ENCODE measurements around the gene ACTMAP.
"Not testable (repeated sequence)": the region's sequence is repeated elsewhere in the genome, so short reads cannot be mapped to it uniquely, and the experiment has no call there.

The ACTMAP gene

DNA sequence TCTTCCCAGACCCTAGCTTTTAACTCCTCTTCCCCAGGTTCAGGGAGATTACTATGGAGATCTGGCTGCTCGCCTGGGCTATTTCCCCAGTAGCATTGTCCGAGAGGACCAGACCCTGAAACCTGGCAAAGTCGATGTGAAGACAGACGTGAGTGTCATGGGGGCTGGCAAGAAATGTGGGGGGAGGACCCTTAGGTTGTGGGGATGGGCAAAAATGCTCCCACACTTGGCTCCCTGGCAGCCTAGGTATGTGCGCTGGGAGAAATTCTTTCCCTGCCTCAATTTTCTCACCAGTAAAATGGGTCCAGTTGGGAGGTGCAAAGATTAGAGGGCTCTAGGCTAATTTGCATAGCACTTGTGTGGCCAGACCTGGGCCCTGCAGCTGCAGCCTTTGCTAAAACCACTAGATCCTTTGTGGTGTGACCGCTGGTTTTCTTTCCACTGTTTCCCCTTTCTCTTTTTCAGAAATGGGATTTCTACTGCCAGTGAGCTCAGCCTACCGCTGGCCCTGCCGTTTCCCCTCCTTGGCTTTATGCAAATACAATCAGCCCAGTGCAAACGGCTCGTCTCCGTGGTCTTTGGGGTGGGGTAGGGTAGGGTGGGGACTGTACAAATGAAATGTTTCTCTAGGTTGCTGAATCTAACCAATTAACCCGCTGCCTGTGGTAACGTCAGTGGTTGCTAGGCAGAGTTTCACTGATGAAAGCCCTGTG, 26.8 kb upstream of the ACTMAP start:
- Histone ChIP-seq H3K4me1 (ENCODE audit: control insufficient read depth in 5 of 5, insufficient read depth in 5 of 5, low read length in 5 of 5) (peaks cover 9 to 22% (median 20%) of the 10 kb centered on the region in 5 donors), H3K4me3 (ENCODE audit: low read depth in 1 of 5, low read length in 5 of 5) (peak overlapping the region; percentile 77 to 98 (median 87))

DNA sequence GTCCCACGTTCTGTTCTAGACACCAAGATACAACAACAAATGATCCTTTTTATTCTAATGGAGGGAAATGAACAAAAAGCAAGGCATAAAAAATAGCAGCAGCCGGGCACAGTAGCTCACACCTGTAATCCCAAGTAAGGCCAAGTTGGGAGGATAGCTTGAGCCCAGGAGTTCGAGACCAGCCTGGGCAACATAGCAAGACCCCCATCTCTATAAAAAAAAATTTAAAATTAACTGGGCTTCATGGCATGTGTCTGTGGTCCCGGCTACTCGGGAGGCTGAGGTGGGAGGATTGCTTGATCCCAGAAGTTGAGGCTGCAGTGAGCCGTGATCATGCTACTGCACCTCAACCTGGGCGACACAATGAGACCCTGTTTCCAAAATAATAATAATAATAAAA, 26.1 kb upstream of the ACTMAP start:
- no peak overlapping the region for H3K9ac ChIP-seq (ENCODE audit: low read length in 5 of 5)

More for the DNA sequence above, 26.8 kb upstream of the ACTMAP start:
- Histone ChIP-seq H3K27me3 (ENCODE audit: control insufficient read depth in 5 of 5, insufficient read depth in 4 of 5, low read length in 5 of 5) (no peaks in the 10 kb centered on the region), H3K9me3 (ENCODE audit: control insufficient read depth in 5 of 5, low read length in 5 of 5) (no peaks in the 10 kb centered on the region), H3K36me3 (ENCODE audit: control insufficient read depth in 5 of 5, insufficient read depth in 5 of 5, low read length in 5 of 5) (peaks cover 0 to 6% (median 1%) of the 10 kb centered on the region in 5 donors), H3K9ac (ENCODE audit: low read length in 5 of 5) (peak overlapping the region; percentile 38 to 93 (median 79)), H3K27ac (ENCODE audit: low read depth, low read length) (peak overlapping the region; percentile 92)

DNA sequence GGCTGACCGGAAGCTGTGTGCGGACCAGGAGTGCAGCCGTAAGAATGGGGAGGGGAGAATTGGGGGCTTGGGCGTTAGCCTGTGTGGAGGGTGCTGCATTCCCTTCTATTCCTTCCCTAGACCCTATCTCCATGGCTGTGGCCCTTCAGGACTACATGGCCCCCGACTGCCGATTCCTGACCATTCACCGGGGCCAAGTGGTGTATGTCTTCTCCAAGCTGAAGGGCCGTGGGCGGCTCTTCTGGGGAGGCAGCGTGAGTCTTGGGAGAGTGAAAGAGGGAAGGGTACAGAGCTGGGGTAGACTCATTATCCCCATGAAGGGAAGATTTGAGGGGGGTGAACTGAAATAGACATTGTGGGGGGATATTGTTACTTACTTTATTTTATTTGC, 25.4 kb upstream of the ACTMAP start:
- no peak overlapping the region for H3K4me3 ChIP-seq (ENCODE audit: low read depth in 1 of 5, low read length in 5 of 5)
- peaks cover 9 to 22% (median 20%) of the 10 kb centered on the region in 5 donors for H3K4me1 ChIP-seq (ENCODE audit: control insufficient read depth in 5 of 5, insufficient read depth in 5 of 5, low read length in 5 of 5)
- no peak overlapping the region for H3K9ac ChIP-seq (ENCODE audit: low read length in 5 of 5)
- H3K9me3 ChIP-seq (ENCODE audit: control insufficient read depth in 5 of 5, low read length in 5 of 5) = no peaks in the 10 kb centered on the region
- H3K27ac ChIP-seq (ENCODE audit: low read depth, low read length) = no peak overlapping the region
- peaks cover 0 to 3% (median 0%) of the 10 kb centered on the region in 5 donors for H3K36me3 ChIP-seq (ENCODE audit: control insufficient read depth in 5 of 5, insufficient read depth in 5 of 5, low read length in 5 of 5)
- no peaks in the 10 kb centered on the region for H3K27me3 ChIP-seq (ENCODE audit: control insufficient read depth in 5 of 5, insufficient read depth in 4 of 5, low read length in 5 of 5)

More for the DNA sequence above, 26.1 kb upstream of the ACTMAP start:
- Histone ChIP-seq H3K27ac (ENCODE audit: low read depth, low read length) (no peak overlapping the region), H3K36me3 (ENCODE audit: control insufficient read depth in 5 of 5, insufficient read depth in 5 of 5, low read length in 5 of 5) (peaks cover 0 to 4% (median 0%) of the 10 kb centered on the region in 5 donors), H3K4me3 (ENCODE audit: low read depth in 1 of 5, low read length in 5 of 5) (no peak overlapping the region), H3K4me1 (ENCODE audit: control insufficient read depth in 5 of 5, insufficient read depth in 5 of 5, low read length in 5 of 5) (peaks cover 9 to 22% (median 20%) of the 10 kb centered on the region in 5 donors), H3K9me3 (ENCODE audit: control insufficient read depth in 5 of 5, low read length in 5 of 5) (no peaks in the 10 kb centered on the region), H3K27me3 (ENCODE audit: control insufficient read depth in 5 of 5, insufficient read depth in 4 of 5, low read length in 5 of 5) (no peaks in the 10 kb centered on the region)

DNA sequence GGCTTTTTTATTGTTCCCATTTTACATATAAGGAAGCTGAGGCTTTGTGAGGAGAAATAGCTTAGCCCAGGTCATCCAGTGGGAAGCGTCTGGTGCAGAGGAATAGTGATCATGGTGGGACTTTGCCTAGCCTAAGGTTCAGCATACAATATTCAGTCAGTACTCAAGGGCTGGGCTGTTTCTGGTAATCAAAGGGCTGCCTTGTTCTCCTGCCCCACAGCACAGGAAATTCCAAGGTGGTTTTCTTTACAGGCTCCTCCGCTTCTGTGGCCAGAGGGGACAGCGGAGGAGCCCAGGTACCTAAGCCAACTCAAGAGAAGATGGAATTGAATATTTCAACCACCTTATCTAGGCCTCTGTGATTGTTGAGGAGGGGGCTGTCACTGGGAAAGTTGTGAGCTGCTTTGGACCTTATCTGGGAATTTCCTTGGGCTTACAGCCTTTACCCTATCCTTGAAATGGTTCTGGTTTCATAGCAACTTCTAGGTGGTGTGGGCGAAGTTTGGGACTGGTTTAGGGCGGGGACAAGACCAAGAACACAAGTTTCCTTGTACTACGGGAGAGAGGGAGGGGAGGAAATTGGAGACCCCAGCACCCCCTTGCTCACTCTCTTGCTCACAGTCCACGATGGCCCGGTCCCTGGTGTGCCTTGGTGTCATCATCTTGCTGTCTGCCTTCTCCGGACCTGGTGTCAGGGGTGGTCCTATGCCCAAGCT, 24.8 kb upstream of the ACTMAP start, which contains the start of gene MIA:
MIA (plus strand) TSS at position 606 of the 716 bp plus-strand sequence; CDS start at position 628, 22 bp downstream.
- Histone ChIP-seq H3K9ac (ENCODE audit: low read length in 5 of 5) (no peak within 1 kb of the TSS), H3K27ac (ENCODE audit: low read depth, low read length) (no peak within 1 kb of the TSS), H3K9me3 (ENCODE audit: control insufficient read depth in 5 of 5, low read length in 5 of 5) (no peaks in the 10 kb centered on the region), H3K27me3 (ENCODE audit: control insufficient read depth in 5 of 5, insufficient read depth in 4 of 5, low read length in 5 of 5) (no peaks in the 10 kb centered on the region), H3K4me1 (ENCODE audit: control insufficient read depth in 5 of 5, insufficient read depth in 5 of 5, low read length in 5 of 5) (peaks cover 9 to 22% (median 20%) of the 10 kb centered on the region in 5 donors), H3K36me3 (ENCODE audit: control insufficient read depth in 5 of 5, insufficient read depth in 5 of 5, low read length in 5 of 5) (peaks cover 0 to 1% (median 0%) of the 10 kb centered on the region in 5 donors), H3K4me3 (ENCODE audit: low read depth in 1 of 5, low read length in 5 of 5) (no peak within 1 kb of the TSS)

DNA sequence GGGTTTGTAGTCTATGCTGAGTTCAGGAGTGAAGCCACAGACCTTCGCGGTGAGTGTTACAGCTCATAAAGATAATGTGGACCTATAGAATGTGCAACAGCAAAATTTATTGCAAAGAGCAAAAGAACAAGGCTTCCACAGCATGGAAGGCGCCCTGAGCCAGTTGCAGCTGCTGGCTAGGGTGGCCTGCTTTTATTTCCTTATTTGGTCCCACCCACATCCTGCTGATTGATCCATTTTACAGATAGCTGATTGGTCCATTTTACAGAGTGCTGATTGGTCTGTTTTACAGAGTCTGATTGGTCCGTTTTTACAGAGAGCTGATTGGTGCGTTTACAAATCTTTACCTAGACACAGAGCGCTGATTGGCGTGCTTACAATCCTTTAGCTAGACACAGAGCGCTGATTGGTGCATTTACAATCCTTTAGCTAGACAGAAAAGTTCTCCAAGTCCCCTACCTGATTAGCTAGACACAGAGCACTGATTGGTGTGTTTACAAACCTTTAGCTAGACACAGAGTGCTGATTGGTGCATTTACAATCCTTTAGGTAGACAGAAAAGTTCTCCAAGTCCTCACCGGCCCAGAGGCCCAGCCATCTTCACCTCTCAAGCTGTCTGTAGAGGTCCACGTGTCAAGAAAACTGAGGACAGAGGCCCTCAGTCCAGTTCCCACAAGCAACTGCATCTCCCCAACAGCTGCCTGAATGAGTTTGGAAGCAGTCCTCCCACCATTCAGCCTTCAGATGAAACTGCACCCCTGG, 21.0 kb upstream of the ACTMAP start:
- not testable (repeated sequence) for H3K36me3 ChIP-seq (ENCODE audit: control insufficient read depth in 5 of 5, insufficient read depth in 5 of 5, low read length in 5 of 5); H3K27ac ChIP-seq (ENCODE audit: low read depth, low read length); H3K4me1 ChIP-seq (ENCODE audit: control insufficient read depth in 5 of 5, insufficient read depth in 5 of 5, low read length in 5 of 5); H3K9ac ChIP-seq (ENCODE audit: low read length in 5 of 5); H3K27me3 ChIP-seq (ENCODE audit: control insufficient read depth in 5 of 5, insufficient read depth in 4 of 5, low read length in 5 of 5); H3K9me3 ChIP-seq (ENCODE audit: control insufficient read depth in 5 of 5, low read length in 5 of 5); H3K4me3 ChIP-seq (ENCODE audit: low read depth in 1 of 5, low read length in 5 of 5)

DNA sequence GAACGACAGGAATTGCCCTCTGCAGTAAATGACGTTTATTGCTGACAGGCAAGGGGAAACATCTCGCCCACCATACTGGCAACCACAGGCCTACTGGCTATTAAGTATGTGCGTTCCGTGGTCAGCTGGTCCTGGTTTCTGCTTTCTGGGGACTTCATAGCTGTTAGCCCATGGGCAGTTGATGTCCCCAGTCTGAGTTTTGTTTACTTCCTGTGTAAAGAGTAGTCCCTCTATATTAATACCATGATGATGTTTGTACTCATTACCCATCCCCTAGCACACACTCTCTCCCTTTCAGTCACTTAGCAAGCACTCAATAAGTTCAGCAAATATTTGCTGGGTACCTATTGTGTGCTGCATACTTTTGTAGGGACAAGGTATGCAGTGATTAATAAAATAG, 18.6 kb upstream of the ACTMAP start:
- H3K4me3 ChIP-seq (ENCODE audit: low read depth in 1 of 5, low read length in 5 of 5) = no peak overlapping the region
- H3K9me3 ChIP-seq (ENCODE audit: control insufficient read depth in 5 of 5, low read length in 5 of 5) = no peaks in the 10 kb centered on the region
- H3K9ac ChIP-seq (ENCODE audit: low read length in 5 of 5) = no peak overlapping the region
- no peaks in the 10 kb centered on the region for H3K27me3 ChIP-seq (ENCODE audit: control insufficient read depth in 5 of 5, insufficient read depth in 4 of 5, low read length in 5 of 5)
- H3K4me1 ChIP-seq (ENCODE audit: control insufficient read depth in 5 of 5, insufficient read depth in 5 of 5, low read length in 5 of 5) = peaks cover 0 to 9% (median 0%) of the 10 kb centered on the region in 5 donors
- H3K36me3 ChIP-seq (ENCODE audit: control insufficient read depth in 5 of 5, insufficient read depth in 5 of 5, low read length in 5 of 5) = peaks cover 4 to 26% (median 22%) of the 10 kb centered on the region in 5 donors
- no peak overlapping the region for H3K27ac ChIP-seq (ENCODE audit: low read depth, low read length)

DNA sequence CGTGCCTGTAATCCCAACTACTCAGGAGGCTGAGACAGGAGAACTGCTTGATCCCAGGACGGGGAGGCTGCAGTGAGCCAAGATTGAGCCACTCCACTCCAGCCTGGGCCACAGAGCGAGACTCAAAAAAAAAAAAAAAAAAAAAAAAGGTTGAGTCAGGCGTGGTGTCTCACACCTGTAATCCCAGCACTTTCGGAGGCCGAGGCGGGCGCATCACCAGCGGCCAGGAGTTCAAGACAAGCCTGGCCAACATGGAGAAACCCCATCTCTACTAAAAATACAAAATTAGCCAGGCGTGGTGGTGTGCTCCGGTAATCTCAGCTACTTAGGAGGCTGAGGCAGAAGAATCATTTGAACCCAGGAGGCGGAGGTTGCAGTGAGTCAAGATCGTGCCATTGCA, 16.1 kb upstream of the ACTMAP start:
- H3K4me3 ChIP-seq (ENCODE audit: low read depth in 1 of 5, low read length in 5 of 5); H3K27ac ChIP-seq (ENCODE audit: low read depth, low read length); H3K9me3 ChIP-seq (ENCODE audit: control insufficient read depth in 5 of 5, low read length in 5 of 5); H3K9ac ChIP-seq (ENCODE audit: low read length in 5 of 5); H3K27me3 ChIP-seq (ENCODE audit: control insufficient read depth in 5 of 5, insufficient read depth in 4 of 5, low read length in 5 of 5): not testable (repeated sequence)
- Histone ChIP-seq H3K36me3 (ENCODE audit: control insufficient read depth in 5 of 5, insufficient read depth in 5 of 5, low read length in 5 of 5) (peaks cover 4 to 51% (median 47%) of the 10 kb centered on the region in 5 donors), H3K4me1 (ENCODE audit: control insufficient read depth in 5 of 5, insufficient read depth in 5 of 5, low read length in 5 of 5) (peaks cover 0 to 16% (median 0%) of the 10 kb centered on the region in 5 donors)

DNA sequence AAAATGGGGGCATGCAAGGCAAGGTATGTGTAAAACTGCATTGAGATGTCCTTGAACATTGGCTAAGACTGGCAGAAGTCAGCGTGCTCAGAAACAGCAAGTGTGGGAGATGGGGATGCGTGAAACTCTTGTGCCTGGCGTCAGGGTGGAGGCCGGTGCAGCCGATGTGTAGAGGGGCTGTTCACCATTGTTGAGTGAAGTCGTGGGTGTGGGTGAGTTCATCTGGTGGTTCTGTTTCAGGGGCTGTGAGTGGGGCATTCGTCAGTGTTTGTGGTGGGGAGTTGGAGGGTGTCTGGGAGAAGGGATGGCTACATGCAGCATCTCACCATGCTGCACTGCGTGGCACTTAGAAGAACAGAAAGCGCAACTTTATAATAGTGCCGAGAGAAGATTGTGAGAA, 13.7 kb upstream of the ACTMAP start:
- Histone ChIP-seq H3K9me3 (ENCODE audit: control insufficient read depth in 5 of 5, low read length in 5 of 5) (no peaks in the 10 kb centered on the region), H3K4me3 (ENCODE audit: low read depth in 1 of 5, low read length in 5 of 5) (no peak overlapping the region)

DNA sequence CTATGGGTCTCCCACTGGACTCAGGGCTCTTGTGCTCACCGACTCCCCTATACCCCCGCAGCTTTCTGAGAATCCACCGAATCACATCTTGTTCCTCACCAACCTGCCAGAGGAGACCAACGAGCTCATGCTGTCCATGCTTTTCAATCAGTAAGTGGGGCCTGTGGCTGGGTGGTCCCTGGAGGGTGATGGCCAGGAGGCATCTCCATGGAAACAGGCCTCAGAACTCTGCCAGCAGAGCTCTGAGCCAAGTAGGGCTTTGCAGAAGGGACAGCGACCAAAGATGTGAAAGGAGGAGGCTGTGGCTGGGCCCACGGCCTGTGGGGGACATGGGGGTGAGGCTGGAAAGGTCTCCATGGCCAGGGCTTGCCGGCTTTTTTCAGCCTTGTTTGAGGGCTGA, 13.2 kb upstream of the ACTMAP start:
- H3K27me3 ChIP-seq (ENCODE audit: control insufficient read depth in 5 of 5, insufficient read depth in 4 of 5, low read length in 5 of 5) = no peaks in the 10 kb centered on the region
- peaks cover 11 to 78% (median 70%) of the 10 kb centered on the region in 5 donors for H3K36me3 ChIP-seq (ENCODE audit: control insufficient read depth in 5 of 5, insufficient read depth in 5 of 5, low read length in 5 of 5)
- H3K4me3 ChIP-seq (ENCODE audit: low read depth in 1 of 5, low read length in 5 of 5) = no peak overlapping the region
- H3K27ac ChIP-seq (ENCODE audit: low read depth, low read length) = no peak overlapping the region
- no peak overlapping the region for H3K9ac ChIP-seq (ENCODE audit: low read length in 5 of 5)
- H3K4me1 ChIP-seq (ENCODE audit: control insufficient read depth in 5 of 5, insufficient read depth in 5 of 5, low read length in 5 of 5) = peaks cover 0 to 24% (median 0%) of the 10 kb centered on the region in 5 donors
- no peaks in the 10 kb centered on the region for H3K9me3 ChIP-seq (ENCODE audit: control insufficient read depth in 5 of 5, low read length in 5 of 5)

More for the DNA sequence above, 13.7 kb upstream of the ACTMAP start:
- peaks cover 0 to 24% (median 0%) of the 10 kb centered on the region in 5 donors for H3K4me1 ChIP-seq (ENCODE audit: control insufficient read depth in 5 of 5, insufficient read depth in 5 of 5, low read length in 5 of 5)
- H3K27ac ChIP-seq (ENCODE audit: low read depth, low read length) = no peak overlapping the region
- peaks cover 11 to 75% (median 71%) of the 10 kb centered on the region in 5 donors for H3K36me3 ChIP-seq (ENCODE audit: control insufficient read depth in 5 of 5, insufficient read depth in 5 of 5, low read length in 5 of 5)
- H3K27me3 ChIP-seq (ENCODE audit: control insufficient read depth in 5 of 5, insufficient read depth in 4 of 5, low read length in 5 of 5) = no peaks in the 10 kb centered on the region
- no peak overlapping the region for H3K9ac ChIP-seq (ENCODE audit: low read length in 5 of 5)
